Esophagus muscularis mucosa (tissue), 4 donors: Measurements from ENCODE around the gene SMPD3. TPM values are rescaled to one million over a fixed set of nuclear protein-coding genes. Genes with fewer than 3 reads are reported as not detected.

Source experiments
- DNase-seq: peaks from one replicate; pipeline ENCODE4 v3.0.0-alpha.2; 2017; ENCODE audit errors: extremely low spot score
- H3K27ac ChIP-seq, 4 donors: fragments of 200-600 bp; sonication (generic); replicated peaks in 1 of 4; 1 replicate in 3 of 4; 2 replicates in 1 of 4; pipeline ENCODE4 v1.5.1; 2016 to 2019; ENCODE audit warnings: mild to moderate bottlenecking in 1 of 4
- H3K27me3 ChIP-seq, 4 donors: fragments of 200-600 bp; sonication (generic); one replicate each; pipeline versions ENCODE4 v1.5.1 to v1.6.0; 2016 to 2019
- H3K36me3 ChIP-seq, 4 donors: fragments of 200-600 bp; sonication (generic); one replicate each; pipeline ENCODE4 v1.5.1; 2016 to 2019
- H3K4me1 ChIP-seq, 4 donors: fragments of 200-600 bp; sonication (generic); one replicate each; pipeline ENCODE4 v1.5.1; 2016 to 2019
- H3K4me3 ChIP-seq, 4 donors: fragments of 200-600 bp; sonication (generic); 1 replicate in 2 of 4; 2 replicates in 2 of 4; pipeline ENCODE4 v1.5.1; 2016 to 2019; ENCODE audit warnings: mild to moderate bottlenecking in 4 of 4, moderate library complexity in 1 of 4
- H3K9me3 ChIP-seq, 4 donors: fragments of 200-600 bp; sonication (generic); 1 replicate in 3 of 4; 2 replicates in 1 of 4; pipeline ENCODE4 v1.5.1; 2016 to 2019
- EP300 ChIP-seq: sonication (generic); formaldehyde crosslinking; IDR thresholded peaks from one replicate; pipeline ENCODE4 v1.6.1; 2017; ENCODE audit warnings: antibody characterized with exemption
- POLR2A ChIP-seq: fragments of 450-650 bp; IDR thresholded peaks from one replicate; pipeline ENCODE4 v1.6.1; 2017; ENCODE audit warnings: antibody characterized with exemption, moderate library complexity, mild to moderate bottlenecking, low read depth
- POLR2AphosphoS5 ChIP-seq, 2 donors: sonication (generic); formaldehyde crosslinking; IDR thresholded peaks; one replicate each; pipeline ENCODE4 v1.6.1; 2017; ENCODE audit warnings: antibody characterized with exemption in 2 of 2
- WGBS: methylation state at CpG from one replicate; pipeline ENCODE4 v1.1.5; 2018; 5-methylcytosine and 5-hydroxymethylcytosine counted together
- intact Hi-C: fragments of 100-400 bp; cut with DNase I; formaldehyde crosslinking; loops from one replicate; pipeline ENCODE4 v1.15.1; 2023
- total RNA-seq, 4 donors: library from RNA; depleted of rRNA; stranded (reverse); fragments of >200 nt; gene quantifications; one replicate each; pipeline versions ENCODE4 v1.1.0 to v1.2.1, GENCODE V29; 2016
- TF ChIP-seq, protein P1 (sequence below), 3 experiments: fragments of 200-600 bp in 2 of 3; fragments of 450-650 bp in 1 of 3; sonication (generic) in 2 of 3; IDR thresholded peaks; one replicate each; pipeline ENCODE4 v1.5.1; 2017 to 2019; ENCODE audit warnings: antibody characterized with exemption in 3 of 3, mild to moderate bottlenecking in 2 of 3, moderate library complexity in 1 of 3

Gene SMPD3
- total RNA-seq, 4 donors from 2014 or later: 0.32 to 0.92 (median 0.54) TPM

DNA sequence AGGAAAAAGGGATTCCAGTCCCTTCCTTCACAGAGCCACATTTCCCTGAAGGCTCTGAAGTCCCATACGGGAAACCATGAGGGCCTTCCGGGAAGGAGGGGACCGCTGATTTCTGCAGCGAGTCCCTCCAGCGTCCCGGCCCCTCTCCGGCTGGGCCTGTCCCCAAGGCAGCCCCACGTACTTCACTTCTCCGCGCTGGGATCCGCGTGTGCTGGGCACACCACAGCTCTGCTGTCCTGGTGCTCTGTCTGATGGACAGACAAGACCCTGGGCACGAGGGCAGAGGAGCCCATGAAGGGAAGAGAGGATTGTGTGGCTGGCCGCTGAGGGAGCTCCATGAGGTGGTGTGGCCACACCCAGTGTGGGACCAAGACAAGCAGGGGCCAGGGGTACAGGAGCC lies 80.4 kb downstream of the SMPD3 start:
- H3K9me3 ChIP-seq: no peaks in the 10 kb centered on the region
- intact Hi-C loops: no loop called here
- DNase-seq: no peak
- H3K4me1 ChIP-seq: no peaks in the 10 kb centered on the region
- no peak overlapping the region for H3K27ac ChIP-seq
- no peaks in the 10 kb centered on the region for H3K36me3 ChIP-seq
- peaks cover 0 to 54% (median 7%) of the 10 kb centered on the region in 4 donors for H3K27me3 ChIP-seq
- WGBS: 84% methylated on average over 12 of the region's 14 CpGs
- H3K4me3 ChIP-seq: no peak overlapping the region
- TF ChIP-seq, protein P1, sequence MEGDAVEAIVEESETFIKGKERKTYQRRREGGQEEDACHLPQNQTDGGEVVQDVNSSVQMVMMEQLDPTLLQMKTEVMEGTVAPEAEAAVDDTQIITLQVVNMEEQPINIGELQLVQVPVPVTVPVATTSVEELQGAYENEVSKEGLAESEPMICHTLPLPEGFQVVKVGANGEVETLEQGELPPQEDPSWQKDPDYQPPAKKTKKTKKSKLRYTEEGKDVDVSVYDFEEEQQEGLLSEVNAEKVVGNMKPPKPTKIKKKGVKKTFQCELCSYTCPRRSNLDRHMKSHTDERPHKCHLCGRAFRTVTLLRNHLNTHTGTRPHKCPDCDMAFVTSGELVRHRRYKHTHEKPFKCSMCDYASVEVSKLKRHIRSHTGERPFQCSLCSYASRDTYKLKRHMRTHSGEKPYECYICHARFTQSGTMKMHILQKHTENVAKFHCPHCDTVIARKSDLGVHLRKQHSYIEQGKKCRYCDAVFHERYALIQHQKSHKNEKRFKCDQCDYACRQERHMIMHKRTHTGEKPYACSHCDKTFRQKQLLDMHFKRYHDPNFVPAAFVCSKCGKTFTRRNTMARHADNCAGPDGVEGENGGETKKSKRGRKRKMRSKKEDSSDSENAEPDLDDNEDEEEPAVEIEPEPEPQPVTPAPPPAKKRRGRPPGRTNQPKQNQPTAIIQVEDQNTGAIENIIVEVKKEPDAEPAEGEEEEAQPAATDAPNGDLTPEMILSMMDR (IDR thresholded peaks at IDR 0.05): no peak
- TF ChIP-seq POLR2AphosphoS5 (IDR thresholded peaks at IDR 0.05) (no peak), EP300 (no peak), POLR2A (no peak)

DNA sequence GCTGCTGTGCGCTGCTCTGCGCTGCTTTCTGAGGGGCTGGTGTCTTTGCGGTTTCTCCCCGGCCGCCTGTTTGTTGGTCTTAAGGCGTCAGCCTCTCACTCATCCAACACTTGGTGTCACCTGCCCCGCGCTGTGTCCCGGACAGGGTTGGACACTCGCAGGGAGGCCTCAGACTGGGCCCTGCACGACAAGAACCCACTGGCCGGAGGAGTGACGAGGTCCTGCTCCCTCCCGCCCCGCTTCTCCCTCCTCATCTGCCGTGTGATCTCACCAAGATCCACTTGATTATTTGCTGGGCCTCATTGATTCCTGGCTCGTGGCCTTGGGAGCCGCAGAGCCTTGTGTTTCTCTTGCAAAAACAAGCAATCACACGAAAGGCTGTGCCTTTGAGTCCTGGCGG lies 80.9 kb downstream of the SMPD3 start:
- no peak overlapping the region for H3K27ac ChIP-seq
- H3K9me3 ChIP-seq: no peaks in the 10 kb centered on the region
- H3K4me1 ChIP-seq: no peaks in the 10 kb centered on the region
- intact Hi-C loops: no loop called here
- H3K4me3 ChIP-seq: no peak overlapping the region
- DNase-seq: no peak
- 68% methylated on average over 17 of the region's 20 CpGs for WGBS
- TF ChIP-seq POLR2A (no peak), POLR2AphosphoS5 (IDR thresholded peaks at IDR 0.05) (no peak), EP300 (no peak)
- TF ChIP-seq, protein P1 (IDR thresholded peaks at IDR 0.05): no peak
- H3K36me3 ChIP-seq: no peaks in the 10 kb centered on the region
- peaks cover 0 to 54% (median 7%) of the 10 kb centered on the region in 4 donors for H3K27me3 ChIP-seq

DNA sequence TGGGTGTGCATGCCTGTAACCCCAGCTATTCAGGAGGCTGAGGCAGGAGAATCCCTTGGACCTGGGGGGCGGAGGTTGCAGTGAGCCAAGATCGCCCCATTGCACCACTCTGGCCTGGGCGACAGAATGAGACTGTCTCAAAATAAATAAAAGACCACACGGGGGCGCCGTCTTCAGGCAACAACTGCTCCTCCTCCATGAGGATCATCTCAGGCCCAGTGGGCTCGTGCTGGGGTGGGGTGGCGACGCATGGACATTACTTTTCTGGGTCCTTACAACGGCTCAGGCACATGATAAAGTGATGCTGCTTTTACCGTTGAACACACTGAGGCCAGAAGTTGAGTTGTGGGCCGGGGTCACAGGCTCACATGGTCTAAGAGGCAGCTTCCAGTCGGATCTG lies 81.3 kb downstream of the SMPD3 start:
- intact Hi-C loops: no loop called here
- Histone ChIP-seq H3K36me3 (no peaks in the 10 kb centered on the region), H3K4me3 (no peak overlapping the region), H3K4me1 (peaks cover 0 to 3% (median 0%) of the 10 kb centered on the region in 4 donors), H3K27ac (no peak overlapping the region), H3K27me3 (peaks cover 0 to 54% (median 7%) of the 10 kb centered on the region in 4 donors), H3K9me3 (no peaks in the 10 kb centered on the region)
- DNase-seq: no peak
- WGBS: 33% methylated on average over 13 of the region's 13 CpGs
- no peak for TF ChIP-seq POLR2AphosphoS5 (IDR thresholded peaks at IDR 0.05)
- TF ChIP-seq, protein P1 (IDR thresholded peaks at IDR 0.05): peak in 1 of 3 experiments; percentile 21
- TF ChIP-seq POLR2A: no peak

DNA sequence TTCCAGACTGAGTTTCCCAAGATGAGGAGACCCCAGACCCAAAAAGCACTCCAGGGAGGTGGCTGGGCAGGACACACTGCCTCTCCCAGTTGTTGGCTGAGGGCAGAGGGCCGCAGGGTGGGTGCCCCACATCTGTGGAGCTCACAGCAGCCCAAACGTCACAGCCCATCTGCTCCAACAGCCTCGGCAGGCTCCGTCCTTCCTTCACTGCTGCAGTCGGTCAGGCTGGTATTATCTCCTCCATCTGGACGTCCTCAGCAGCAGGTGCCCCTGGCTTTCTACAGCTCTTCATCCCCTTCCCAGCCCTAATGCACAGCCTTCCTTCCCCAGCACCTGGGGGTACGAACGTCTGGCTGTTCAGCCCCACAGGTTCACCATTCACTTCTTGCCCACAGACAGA lies 82.2 kb downstream of the SMPD3 start:
- TF ChIP-seq POLR2A (no peak), POLR2AphosphoS5 (IDR thresholded peaks at IDR 0.05) (no peak), EP300 (no peak)
- TF ChIP-seq, protein P1 (IDR thresholded peaks at IDR 0.05): no peak
- intact Hi-C loops: no loop called here
- H3K9me3 ChIP-seq: no peaks in the 10 kb centered on the region
- peaks cover 0 to under 1% (median 0%) of the 10 kb centered on the region in 4 donors for H3K36me3 ChIP-seq
- 52% methylated on average over 8 of the region's 8 CpGs for WGBS
- H3K27me3 ChIP-seq: peaks cover 0 to 54% (median 7%) of the 10 kb centered on the region in 4 donors
- DNase-seq: no peak
- H3K4me3 ChIP-seq: no peak overlapping the region
- peaks cover 0 to 3% (median 0%) of the 10 kb centered on the region in 4 donors for H3K4me1 ChIP-seq
- no peak overlapping the region for H3K27ac ChIP-seq
